GM23338 (cell line): ENCODE results near the gene WDR77.

Experiments used
- CTCF ChIP-seq, 2 experiments: fragments of 200-600 bp in 1 of 2; sonication (generic) in 1 of 2; conservative IDR thresholded peaks; 2 replicates each; pipeline versions ENCODE4 v1.5.1 to v1.6.1; 2016 to 2017; ENCODE audit warnings: antibody characterized with exemption in 2 of 2, low read depth in 2 of 2, mild to moderate bottlenecking in 2 of 2, moderate library complexity in 1 of 2
- ETS1 ChIP-seq: IDR thresholded peaks from 2 replicates; pipeline ENCODE4 v1.6.1; 2016; ENCODE audit warnings: antibody characterized with exemption
- EZH2 ChIP-seq: fragments of 200-600 bp; sonication (generic); IDR thresholded peaks from one replicate; pipeline ENCODE4 v1.8.0; 2017; ENCODE audit warnings: antibody characterized with exemption, mild to moderate bottlenecking, low read depth; ENCODE audit not compliant: unreplicated experiment
- POLR2AphosphoS5 ChIP-seq: IDR thresholded peaks from 2 replicates; pipeline ENCODE4 v1.6.1; 2016; ENCODE audit warnings: antibody characterized with exemption, low read depth
- REST ChIP-seq: IDR thresholded peaks from one replicate; pipeline ENCODE4 v1.6.1; 2018; ENCODE audit warnings: antibody characterized with exemption; ENCODE audit not compliant: unreplicated experiment
- ZNF114 ChIP-seq: fragments of 250-450 bp; sonication (Bioruptor Pico); IDR thresholded peaks from 2 replicates; pipeline ENCODE4 v1.5.0; 2020; ENCODE audit warnings: mild to moderate bottlenecking, moderate library complexity

- TF ChIP-seq CTCF (conservative IDR thresholded peaks at IDR 0.05; ENCODE audit: low read depth in 2 of 2) (no peak), EZH2 (no peak), POLR2AphosphoS5 (no peak), ETS1 (no peak), REST (no peak), ZNF114 (no peak)
These were observed 31.6 kb upstream of the WDR77 start for GRCh38 chr1:111480674-111481073.
